B cell (primary cell): ENCODE data around the gene EDA2R. TPM values are rescaled to one million over a fixed set of nuclear protein-coding genes. Genes with fewer than 3 reads are reported as not detected.

Experiments used
- ATAC-seq: fragments of 200-7000 bp; cut with Tn5 transposase; one replicate; pipeline ENCODE4 v1.10.0; 2021; ENCODE audit warnings: low read depth, mild to moderate bottlenecking, moderate number of reproducible peaks, moderate library complexity
- CTCF ChIA-PET: fragments of 350-600 bp; sonication (Branson Sonifier 250); formaldehyde crosslinking; loops from one replicate; lab custom pipeline; 2021; ENCODE audit warnings: antibody characterized with exemption, inconsistent platforms; lab: Charles Lee
- POLR2A ChIA-PET: fragments of 350-600 bp; sonication (Branson Sonifier 250); formaldehyde crosslinking; loops from one replicate; lab custom pipeline; 2021; ENCODE audit warnings: antibody characterized with exemption; lab: Charles Lee
- DNase-seq: peaks from one replicate; pipeline ENCODE4 v3.0.0; 2013
- H2AFZ ChIP-seq: 2 replicates; pipeline ENCODE4 v1.6.1; 2012; ENCODE audit warnings: mild to moderate bottlenecking, low read depth, low read length; ENCODE audit not compliant: insufficient read depth, poor library complexity, severe bottlenecking
- H3K27ac ChIP-seq, 2 donors: 1 replicate in 1 of 2; 2 replicates in 1 of 2; pipeline ENCODE4 v1.5.1; 2012 to 2013; ENCODE audit warnings: low read length in 2 of 2, mild to moderate bottlenecking in 2 of 2, moderate library complexity in 1 of 2
- H3K27me3 ChIP-seq, 4 experiments: fragments of 200-600 bp in 1 of 4; sonication (generic) in 1 of 4; replicated peaks in 1 of 4; 1 replicate in 2 of 4; 2 replicates in 2 of 4; pipeline versions ENCODE4 v1.6.1 to v1.7.0; 2013 to 2016; ENCODE audit warnings: low read length in 3 of 4, mild to moderate bottlenecking in 2 of 4, mixed read lengths in 1 of 4, moderate library complexity in 1 of 4; ENCODE audit not compliant: insufficient read depth in 4 of 4, control insufficient read depth in 3 of 4; ENCODE audit errors: control extremely low read depth in 1 of 4
- H3K36me3 ChIP-seq, 2 experiments: replicated peaks in 1 of 2; 1 replicate in 1 of 2; 2 replicates in 1 of 2; pipeline versions ENCODE4 v1.6.1 to v1.7.1; 2013; ENCODE audit warnings: low read length in 1 of 2; ENCODE audit not compliant: insufficient read depth in 2 of 2, control insufficient read depth in 1 of 2; ENCODE audit errors: control extremely low read depth in 1 of 2, extremely low read depth in 1 of 2
- H3K4me1 ChIP-seq, 2 donors: fragments of 200-600 bp in 1 of 2; sonication (generic) in 1 of 2; 1 replicate in 1 of 2; 2 replicates in 1 of 2; pipeline versions ENCODE4 v1.5.1 to v1.6.1; 2013 to 2017; ENCODE audit warnings: low read length in 2 of 2; ENCODE audit not compliant: control insufficient read depth in 2 of 2, insufficient read depth in 2 of 2
- H3K4me2 ChIP-seq: replicated peaks from 2 replicates; pipeline ENCODE3; 2012; ENCODE audit warnings: mild to moderate bottlenecking, low read depth, low read length; ENCODE audit not compliant: poor library complexity, severe bottlenecking
- H3K4me3 ChIP-seq, 5 experiments: fragments of 200-600 bp in 1 of 5; sonication (generic) in 1 of 5; 1 replicate in 3 of 5; 2 replicates in 2 of 5; pipeline versions ENCODE4 v1.5.1 to v1.7.0; 2011 to 2016; ENCODE audit warnings: low read length in 4 of 5, mild to moderate bottlenecking in 4 of 5, low read depth in 2 of 5, control low read depth in 1 of 5, moderate library complexity in 1 of 5; ENCODE audit not compliant: insufficient read depth in 1 of 5; ENCODE audit errors: control extremely low read depth in 1 of 5, extremely low read depth in 1 of 5
- H3K79me2 ChIP-seq: fragments of 200-600 bp; sonication (generic); one replicate; pipeline ENCODE4 v1.6.0; 2016; ENCODE audit warnings: low read length; ENCODE audit not compliant: control insufficient read depth, insufficient read depth
- H3K9ac ChIP-seq: fragments of 200-600 bp; sonication (generic); 2 replicates; pipeline ENCODE4 v1.6.1; 2017; ENCODE audit warnings: mild to moderate bottlenecking, low read length, moderate library complexity
- H3K9me3 ChIP-seq, 3 donors: one replicate each; pipeline versions ENCODE4 v1.6.1 to v1.7.1; 2013; ENCODE audit warnings: low read length in 2 of 3; ENCODE audit not compliant: control insufficient read depth in 2 of 3, insufficient read depth in 1 of 3; ENCODE audit errors: control extremely low read depth in 1 of 3
- H4K20me1 ChIP-seq: 2 replicates; pipeline ENCODE4 v1.6.0; 2012; ENCODE audit warnings: mild to moderate bottlenecking, low read length; ENCODE audit not compliant: insufficient read depth, control insufficient read depth, poor library complexity, severe bottlenecking
- H3K27ac Mint-ChIP-seq: one replicate; pipeline ENCODE4 v1.8.0; 2021; ENCODE audit warnings: mixed read lengths
- H3K27me3 Mint-ChIP-seq: one replicate; pipeline ENCODE4 v1.8.0; 2021; ENCODE audit warnings: mixed read lengths
- H3K4me1 Mint-ChIP-seq: one replicate; pipeline ENCODE4 v1.8.0; 2021; ENCODE audit warnings: mixed read lengths
- H3K4me3 Mint-ChIP-seq: one replicate; pipeline ENCODE4 v1.8.0; 2021; ENCODE audit warnings: mixed read lengths
- H3K9me3 Mint-ChIP-seq: one replicate; pipeline ENCODE4 v1.8.0; 2022; ENCODE audit warnings: mixed read lengths; ENCODE audit not compliant: insufficient read depth
- CTCF ChIP-seq: fragments of 200-600 bp; IDR thresholded peaks from one replicate; pipeline ENCODE4 v1.8.0; 2022; ENCODE audit warnings: antibody characterized with exemption, mild to moderate bottlenecking
- EZH2 ChIP-seq: IDR thresholded peaks from 2 replicates; pipeline ENCODE4 v1.6.1; 2012; ENCODE audit warnings: borderline replicate concordance, low read depth, mild to moderate bottlenecking, moderate library complexity, low read length; ENCODE audit not compliant: insufficient read depth, poor library complexity, severe bottlenecking
- WGBS: methylation state at CpG from one replicate; pipeline ENCODE4 v1.1.5; 2013; ENCODE audit warnings: missing lambda C conversion rate; ENCODE audit not compliant: insufficient coverage; 5-methylcytosine and 5-hydroxymethylcytosine counted together
- intact Hi-C: fragments of 100-400 bp; cut with micrococcal nuclease; formaldehyde crosslinking; loops from one replicate; pipeline ENCODE4 v1.10.0; 2022
- polyA minus RNA-seq: library from RNA; depleted of rRNA, polyadenylated mRNA; stranded (reverse); fragments of >200 nt; gene quantifications from 2 replicates; pipeline ENCODE4 v1.2.3, GENCODE V29; 2012
- polyA plus RNA-seq: library from polyadenylated mRNA; depleted of rRNA; stranded (reverse); fragments of >200 nt; gene quantifications from 2 replicates; pipeline ENCODE4 v1.2.3, GENCODE V29; 2012
- total RNA-seq, 2 donors: library from RNA; stranded (reverse); fragments of 120-200 nt in 1 of 2; gene quantifications; 1 replicate in 1 of 2; 2 replicates in 1 of 2; pipeline versions ENCODE4 v1.2.3 to v1.2.4, GENCODE V29; 2013 to 2022

EDA2R gene
- total RNA-seq = 0.15 and 0.25 TPM in 2 replicates
- total RNA-seq (2013) = 0.75 TPM
- 0.16 and 0.49 TPM in 2 replicates for polyA plus RNA-seq
- 0.21 and 0.26 TPM in 2 replicates for polyA minus RNA-seq

GRCh38 chrX:66638591-66639500 is at the start of gene EDA2R:
EDA2R (minus strand) TSS chrX:66639078; CDS start chrX:66616020, 23,058 bp downstream.
- Histone ChIP-seq H3K36me3 (no peaks in the 10 kb centered on the region), H3K27me3 (no peaks in the 10 kb centered on the region), H3K9ac (peak within 1 kb of the TSS; percentile 56), H3K4me1 (peaks cover 6 to 11% of the 10 kb centered on the region in 2 donors), H2AFZ (peak within 1 kb of the TSS; percentile 64), H3K4me2 (peak within 1 kb of the TSS; percentile 60), H3K79me2 (no peaks in the 10 kb centered on the region), H3K4me3 (peak within 1 kb of the TSS in 4 of 5 experiments; percentile 24 to 57 (median 46)), H3K9me3 (no peaks in the 10 kb centered on the region), H4K20me1 (no peaks in the 10 kb centered on the region), H3K27ac (no peak within 1 kb of the TSS)
- POLR2A ChIA-PET = no interaction called here
- ATAC-seq = peak; percentile 73
- CTCF ChIA-PET = no interaction called here
- H3K4me1 Mint-ChIP-seq = peaks cover 10% of the 10 kb centered on the region
- H3K27me3 Mint-ChIP-seq = no peaks in the 10 kb centered on the region
- DNase-seq = peak; percentile 41
- WGBS = 2% methylated on average over 10 of the region's 32 CpGs
- intact Hi-C loops = no loop called here
- H3K27ac Mint-ChIP-seq = no peak within 1 kb of the TSS
- peak within 1 kb of the TSS; percentile 82 for H3K4me3 Mint-ChIP-seq
- no peaks in the 10 kb centered on the region for H3K9me3 Mint-ChIP-seq
- TF ChIP-seq EZH2 = no peak
- TF ChIP-seq CTCF = no peak

- no peak for DNase-seq
- H3K4me3 ChIP-seq = no peak overlapping the region
- H3K27ac Mint-ChIP-seq = no peak overlapping the region
- no peaks in the 10 kb centered on the region for H3K9me3 Mint-ChIP-seq
- TF ChIP-seq EZH2 (no peak), CTCF (no peak)
- H3K9me3 ChIP-seq = no peaks in the 10 kb centered on the region
- intact Hi-C loops = no loop called here
- H3K9ac ChIP-seq = no peak overlapping the region
- no peak overlapping the region for H3K4me2 ChIP-seq
- H3K27me3 ChIP-seq = no peaks in the 10 kb centered on the region
- no peak overlapping the region for H3K27ac ChIP-seq
- no peak overlapping the region for H2AFZ ChIP-seq
- WGBS = no CpG with 5 or more reads among the region's 2 CpGs
- no peak for ATAC-seq
- H3K4me3 Mint-ChIP-seq = no peak overlapping the region
- H4K20me1 ChIP-seq = no peaks in the 10 kb centered on the region
- H3K4me1 ChIP-seq = no peaks in the 10 kb centered on the region
- H3K36me3 ChIP-seq = no peaks in the 10 kb centered on the region
- H3K4me1 Mint-ChIP-seq = no peaks in the 10 kb centered on the region
- no peaks in the 10 kb centered on the region for H3K79me2 ChIP-seq
- ChIA-PET POLR2A (no interaction called here), CTCF (no interaction called here)
- H3K27me3 Mint-ChIP-seq = no peaks in the 10 kb centered on the region
Observed at GRCh38 chrX:66684196-66684595, 45.3 kb upstream of the EDA2R start.
